ENCODE data around the gene GJD4. TPM values are rescaled to one million over a fixed set of nuclear protein-coding genes. Genes with fewer than 3 reads are reported as not detected.

Gene GJD4
- total and polyA plus RNA-seq, 10 of the 15 experiments (the other 5 are each of a cell fraction or from before 2014, with no cell fraction given): not detected

- DNase-seq (ENCODE audit: low read depth, low spot score) (no peak), ATAC-seq (no peak), FAIRE-seq (no peak)
- POLR2A ChIA-PET: no interaction called here
- WGBS (ENCODE audit: insufficient coverage, insufficient replicate concordance, low lambda C conversion rate, missing lambda C conversion rate): 50% methylated on average over 1 of the region's 1 CpG
- Histone ChIP-seq H3K9ac (ENCODE audit: control insufficient read depth, insufficient read depth, low read length) (no peak overlapping the region), H3K4me1 (ENCODE audit: control insufficient read depth, insufficient read depth, low read length) (no peaks in the 10 kb centered on the region), H3K27me3 (replicated peaks in 1 of 2; ENCODE audit: control insufficient read depth in 2 of 2, insufficient read depth in 2 of 2, low read length in 1 of 2) (no peaks in the 10 kb centered on the region), H4K20me1 (ENCODE audit: control insufficient read depth, insufficient read depth) (no peaks in the 10 kb centered on the region), H3K79me2 (ENCODE audit: control insufficient read depth, insufficient read depth, low read length) (no peaks in the 10 kb centered on the region), H2AFZ (ENCODE audit: control insufficient read depth, low read depth, low read length) (no peak overlapping the region), H3K36me3 (ENCODE audit: control insufficient read depth in 2 of 2, insufficient read depth in 2 of 2, low read length in 1 of 2) (peaks cover 3 to 13% of the 10 kb centered on the region in 2 experiments), H3K4me3 (no peak overlapping the region), H3K4me2 (ENCODE audit: control insufficient read depth, insufficient read depth) (no peak overlapping the region), H3K27ac (ENCODE audit: control insufficient read depth, insufficient read depth) (no peak overlapping the region), H3K9me3 (replicated peaks; ENCODE audit: control insufficient read depth, insufficient read depth, low read length) (no peaks in the 10 kb centered on the region)
- CTCF ChIA-PET: no interaction called here
- TF ChIP-seq CEBPZ (IDR thresholded peaks at IDR 0.05; ENCODE audit: low read depth, low read length): no peak
- TF ChIP-seq SREBF2 (IDR thresholded peaks at IDR 0.05; ENCODE audit: low read length): no peak
- TF ChIP-seq NBN (IDR thresholded peaks at IDR 0.05): no peak
- no peak for TF ChIP-seq CBX5 (IDR thresholded peaks at IDR 0.05; ENCODE audit: low read depth)
- no peak for TF ChIP-seq MTA2 (IDR thresholded peaks at IDR 0.05; ENCODE audit: low read depth)
- no peak for TF ChIP-seq HDGF (IDR thresholded peaks at IDR 0.05)
- no peak for TF ChIP-seq JUNB (IDR thresholded peaks at IDR 0.05)
- TF ChIP-seq HDAC6 (IDR thresholded peaks at IDR 0.05; ENCODE audit: unreplicated experiment): no peak
- no peak for TF ChIP-seq BCLAF1 (IDR thresholded peaks at IDR 0.05)
- TF ChIP-seq MYC (IDR thresholded peaks at IDR 0.05; ENCODE audit: insufficient read depth, insufficient read length, insufficient replicate concordance, low read length, severe bottlenecking): no peak
- TF ChIP-seq IKZF1 (conservative IDR thresholded peaks at IDR 0.05): no peak
- no peak for TF ChIP-seq WRNIP1 (IDR thresholded peaks at IDR 0.05; ENCODE audit: borderline replicate concordance, low read depth, low read length)
- TF ChIP-seq ZBTB33 (IDR thresholded peaks at IDR 0.05): no peak
- no peak for TF ChIP-seq RFX5 (IDR thresholded peaks at IDR 0.05; ENCODE audit: low read depth, low read length)
- no peak for TF ChIP-seq STAT3 (IDR thresholded peaks at IDR 0.05; ENCODE audit: low read depth, low read length)
- no peak for TF ChIP-seq ZZZ3 (IDR thresholded peaks at IDR 0.05; ENCODE audit: control insufficient read depth, insufficient read length, low read depth)
- no peak for TF ChIP-seq SUPT20H (IDR thresholded peaks at IDR 0.05; ENCODE audit: borderline replicate concordance, control insufficient read depth, low read depth, low read length)
- SMC1A ChIA-PET (ENCODE audit: uncharacterized antibody, unreplicated experiment): no interaction called here
- BruUV-seq (replicated peaks): no TSS peak
- intact Hi-C loops (cut with micrococcal nuclease; ENCODE audit: unreplicated experiment): no loop called here
- in situ Hi-C loops (cut with MboI): no loop called here
- RAD21 ChIA-PET (ENCODE audit: unreplicated experiment): no interaction called here
Measured at GRCh38 chr10:35570397-35570796, 34.7 kb upstream of the GJD4 start.
